Measurements from ENCODE around the gene OR4D9.

OR4D9 gene

GRCh38 chr11:59550368-59550841 is 39.1 kb downstream of the OR4D9 start:
- TF ChIP-seq ARNTL (CRISPR knock-in tag; IDR thresholded peaks at IDR 0.05; ENCODE audit: borderline replicate concordance, low read depth), result no peak
- no peak for TF ChIP-seq BACH2 (CRISPR knock-in tag; IDR thresholded peaks at IDR 0.05; ENCODE audit: borderline replicate concordance)
- TF ChIP-seq POU6F1 (CRISPR knock-in tag; IDR thresholded peaks at IDR 0.05; ENCODE audit: borderline replicate concordance, low read depth), result no peak
- no peak for TF ChIP-seq CSRNP3 (CRISPR knock-in tag; IDR thresholded peaks at IDR 0.05)
- TF ChIP-seq OSR1 (CRISPR knock-in tag; IDR thresholded peaks at IDR 0.05), result no peak
- TF ChIP-seq CSDC2 (CRISPR knock-in tag; IDR thresholded peaks at IDR 0.05), result no peak
- no peak for TF ChIP-seq ESRRG (CRISPR knock-in tag; IDR thresholded peaks at IDR 0.05)
- no peak for TF ChIP-seq RARB (CRISPR knock-in tag; IDR thresholded peaks at IDR 0.05)
- TF ChIP-seq ZFP30 (CRISPR knock-in tag; IDR thresholded peaks at IDR 0.05), result no peak
- no peak for TF ChIP-seq CREB5 (CRISPR knock-in tag; IDR thresholded peaks at IDR 0.05; ENCODE audit: low read depth)
- TF ChIP-seq ISL1 (CRISPR knock-in tag; IDR thresholded peaks at IDR 0.05), result no peak
- TF ChIP-seq PATZ1 (CRISPR knock-in tag; IDR thresholded peaks at IDR 0.05; ENCODE audit: borderline replicate concordance), result no peak
- TF ChIP-seq ZNF8 (CRISPR knock-in tag; IDR thresholded peaks at IDR 0.05), result no peak
- TF ChIP-seq TCF4 (CRISPR knock-in tag; IDR thresholded peaks at IDR 0.05; ENCODE audit: borderline replicate concordance), result no peak
- TF ChIP-seq GLIS3 (CRISPR knock-in tag; IDR thresholded peaks at IDR 0.05), result no peak
- no peak for TF ChIP-seq ZNF565 (CRISPR knock-in tag; conservative IDR thresholded peaks at IDR 0.05; ENCODE audit: low read depth)
- no peak for TF ChIP-seq ZC3H10 (CRISPR knock-in tag; IDR thresholded peaks at IDR 0.05)
- TF ChIP-seq TOX (CRISPR knock-in tag; IDR thresholded peaks at IDR 0.05; ENCODE audit: borderline replicate concordance), result no peak
- TF ChIP-seq PPARA (CRISPR knock-in tag; IDR thresholded peaks at IDR 0.05; ENCODE audit: borderline replicate concordance), result no peak
- no peak for TF ChIP-seq ZNF70 (CRISPR knock-in tag; IDR thresholded peaks at IDR 0.05)
- ATAC-seq, result peak; percentile 92

GRCh38 chr11:59550842-59551658 is 39.7 kb downstream of the OR4D9 start:
- no peak for TF ChIP-seq ZFP30 (CRISPR knock-in tag; IDR thresholded peaks at IDR 0.05)
- peak; percentile 58 for ATAC-seq

GRCh38 chr11:59551659-59552521 is 40.6 kb downstream of the OR4D9 start:
- ATAC-seq, result peak; percentile 13; the same call in 2 of the 3 replicates
- TF ChIP-seq TSHZ2 (CRISPR knock-in tag; IDR thresholded peaks at IDR 0.05), result no peak
- no peak for TF ChIP-seq ZNF8 (CRISPR knock-in tag; IDR thresholded peaks at IDR 0.05)
- no peak for TF ChIP-seq CSDC2 (CRISPR knock-in tag; IDR thresholded peaks at IDR 0.05)
- no peak for TF ChIP-seq ZFP3 (CRISPR knock-in tag; IDR thresholded peaks at IDR 0.05)
- no peak for TF ChIP-seq TOX (CRISPR knock-in tag; IDR thresholded peaks at IDR 0.05; ENCODE audit: borderline replicate concordance)
- TF ChIP-seq ZNF70 (CRISPR knock-in tag; IDR thresholded peaks at IDR 0.05), result no peak

All from SK-N-SH treated with all-trans-retinoic acid at 6 μM for 48 hours (cell line).